ENCODE results near the gene ZGPAT. TPM values are rescaled to one million over a fixed set of nuclear protein-coding genes. Genes with fewer than 3 reads are reported as not detected.

The ZGPAT gene
- total RNA-seq, 1 experiment from 2014 or later = 37.9 TPM

GRCh38 chr20:63740627-63741353 lies 33.0 kb downstream of the ZGPAT start:
- ATAC-seq (peak; percentile 65), DNase-seq (peak; percentile 84)
- Histone ChIP-seq H3F3A (ENCODE audit: low read length, unreplicated experiment) (no peaks in the 10 kb centered on the region), H3K4me1 (ENCODE audit: insufficient read depth, low read length) (peaks cover 12% of the 10 kb centered on the region), H3K27me3 (ENCODE audit: low read length) (no peaks in the 10 kb centered on the region), H4K20me1 (ENCODE audit: low read length) (no peaks in the 10 kb centered on the region), H3K9me2 (replicated peaks; ENCODE audit: low read length) (no peaks in the 10 kb centered on the region), H3K4me3 (ENCODE audit: low read length) (peak overlapping the region; percentile 84), H3K79me2 (ENCODE audit: low read length) (peaks cover 13% of the 10 kb centered on the region), H3K27ac (ENCODE audit: low read length) (peak overlapping the region; percentile 64), H3K36me3 (ENCODE audit: low read depth, low read length) (peaks cover 22% of the 10 kb centered on the region), H3K9me3 (ENCODE audit: low read length) (no peaks in the 10 kb centered on the region), H3K4me2 (ENCODE audit: low read length) (peak overlapping the region; percentile 88), H2AFZ (ENCODE audit: low read length) (peak overlapping the region; percentile 79), H3K9ac (ENCODE audit: low read length) (peak overlapping the region; percentile 83)
- intact Hi-C loops (cut with micrococcal nuclease) = loop anchor here (2.0 kb wide), 1 partner anchor 34 kb away; the partner anchor contains the start of gene ARFRP1
- CTCF ChIA-PET = interaction anchor here (0.6 to 1.5 kb wide), 4 partner anchors 33 to 53 kb away, joined by 3 to 5 read pairs (median 4); partner anchors contain the start of genes ARFRP1 and ZGPAT
- BruUV-seq (replicated peaks) = no TSS peak
- POLR2A ChIA-PET (ENCODE audit: unreplicated experiment) = interaction anchor here (0.6 to 0.9 kb wide), 4 partner anchors 27 to 203 kb away, joined by 3 to 10 read pairs (median 4); partner anchors contain the start of genes HELZ2 and PTK6
- TF ChIP-seq EZH2 (IDR thresholded peaks at IDR 0.05; ENCODE audit: low read length, unreplicated experiment) (no peak), CTCF (conservative IDR thresholded peaks at IDR 0.05; ENCODE audit: low read depth, low read length) (no peak), EZH2phosphoT487 (IDR thresholded peaks at IDR 0.05; ENCODE audit: borderline replicate concordance, low read length) (0 out of 2 replicates have a peak, but pooled peaks have one; percentile 23)

DNA sequence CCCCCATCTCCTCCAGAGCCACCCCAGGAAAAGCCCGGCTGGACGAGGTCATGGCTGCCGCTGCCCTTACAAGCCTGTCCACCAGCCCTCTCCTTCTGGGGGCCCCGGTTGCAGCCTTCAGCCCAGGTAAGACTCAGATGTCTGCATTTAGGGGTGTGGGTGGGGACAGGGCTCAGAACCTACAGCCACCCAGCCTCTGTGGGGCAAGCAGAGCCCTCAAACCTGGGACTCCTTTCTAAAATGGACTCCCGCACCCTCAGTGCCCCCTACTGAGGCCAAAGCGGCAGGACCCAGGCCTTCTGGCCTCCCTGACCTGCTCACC lies 33.5 kb downstream of the ZGPAT start:
- peaks cover 12% of the 10 kb centered on the region for H3K4me1 ChIP-seq (ENCODE audit: insufficient read depth, low read length)
- POLR2A ChIA-PET (ENCODE audit: unreplicated experiment) = interaction anchor here (0.7 to 0.9 kb wide), 2 partner anchors 167 to 204 kb away, joined by 3 to 4 read pairs; partner anchors contain the start of genes HELZ2 and PTK6

More for the DNA sequence above, 33.5 kb downstream of the ZGPAT start:
- Histone ChIP-seq H3K9me3 (ENCODE audit: low read length) (no peaks in the 10 kb centered on the region), H3K79me2 (ENCODE audit: low read length) (peaks cover 13% of the 10 kb centered on the region), H3K4me2 (ENCODE audit: low read length) (peak overlapping the region; percentile 88), H2AFZ (ENCODE audit: low read length) (peak overlapping the region; percentile 79), H3K9ac (ENCODE audit: low read length) (peak overlapping the region; percentile 83), H3K9me2 (replicated peaks; ENCODE audit: low read length) (no peaks in the 10 kb centered on the region), H3F3A (ENCODE audit: low read length, unreplicated experiment) (no peaks in the 10 kb centered on the region), H3K36me3 (ENCODE audit: low read depth, low read length) (peaks cover 22% of the 10 kb centered on the region), H4K20me1 (ENCODE audit: low read length) (no peaks in the 10 kb centered on the region), H3K27ac (ENCODE audit: low read length) (peak overlapping the region; percentile 64), H3K4me3 (ENCODE audit: low read length) (peak overlapping the region; percentile 84), H3K27me3 (ENCODE audit: low read length) (no peaks in the 10 kb centered on the region)
- ATAC-seq (no peak), DNase-seq (no peak)
- intact Hi-C loops (cut with micrococcal nuclease) = loop anchor here (2.0 kb wide), 1 partner anchor 35 kb away; the partner anchor contains the start of gene ARFRP1
- TSS peak; percentile 18 for BruUV-seq (replicated peaks)
- CTCF ChIA-PET = interaction anchor here (0.6 to 1.5 kb wide), 4 partner anchors 34 to 52 kb away, joined by 3 to 5 read pairs (median 4); partner anchors contain the start of genes ARFRP1 and ZGPAT
- no peak for TF ChIP-seq EZH2 (IDR thresholded peaks at IDR 0.05; ENCODE audit: low read length, unreplicated experiment)
- no peak for TF ChIP-seq CTCF (conservative IDR thresholded peaks at IDR 0.05; ENCODE audit: low read depth, low read length)
- no peak for TF ChIP-seq EZH2phosphoT487 (IDR thresholded peaks at IDR 0.05; ENCODE audit: borderline replicate concordance, low read length)
